ENCODE measurements around the gene SNX5. TPM values are rescaled to one million over a fixed set of nuclear protein-coding genes. Genes with fewer than 3 reads are reported as not detected.

Gene SNX5
- total and polyA plus RNA-seq, 2 of the 13 experiments (the other 11 are each of a cell fraction or from before 2014, with no cell fraction given) = 664 to 1,040 TPM

- TF ChIP-seq, protein P1, sequence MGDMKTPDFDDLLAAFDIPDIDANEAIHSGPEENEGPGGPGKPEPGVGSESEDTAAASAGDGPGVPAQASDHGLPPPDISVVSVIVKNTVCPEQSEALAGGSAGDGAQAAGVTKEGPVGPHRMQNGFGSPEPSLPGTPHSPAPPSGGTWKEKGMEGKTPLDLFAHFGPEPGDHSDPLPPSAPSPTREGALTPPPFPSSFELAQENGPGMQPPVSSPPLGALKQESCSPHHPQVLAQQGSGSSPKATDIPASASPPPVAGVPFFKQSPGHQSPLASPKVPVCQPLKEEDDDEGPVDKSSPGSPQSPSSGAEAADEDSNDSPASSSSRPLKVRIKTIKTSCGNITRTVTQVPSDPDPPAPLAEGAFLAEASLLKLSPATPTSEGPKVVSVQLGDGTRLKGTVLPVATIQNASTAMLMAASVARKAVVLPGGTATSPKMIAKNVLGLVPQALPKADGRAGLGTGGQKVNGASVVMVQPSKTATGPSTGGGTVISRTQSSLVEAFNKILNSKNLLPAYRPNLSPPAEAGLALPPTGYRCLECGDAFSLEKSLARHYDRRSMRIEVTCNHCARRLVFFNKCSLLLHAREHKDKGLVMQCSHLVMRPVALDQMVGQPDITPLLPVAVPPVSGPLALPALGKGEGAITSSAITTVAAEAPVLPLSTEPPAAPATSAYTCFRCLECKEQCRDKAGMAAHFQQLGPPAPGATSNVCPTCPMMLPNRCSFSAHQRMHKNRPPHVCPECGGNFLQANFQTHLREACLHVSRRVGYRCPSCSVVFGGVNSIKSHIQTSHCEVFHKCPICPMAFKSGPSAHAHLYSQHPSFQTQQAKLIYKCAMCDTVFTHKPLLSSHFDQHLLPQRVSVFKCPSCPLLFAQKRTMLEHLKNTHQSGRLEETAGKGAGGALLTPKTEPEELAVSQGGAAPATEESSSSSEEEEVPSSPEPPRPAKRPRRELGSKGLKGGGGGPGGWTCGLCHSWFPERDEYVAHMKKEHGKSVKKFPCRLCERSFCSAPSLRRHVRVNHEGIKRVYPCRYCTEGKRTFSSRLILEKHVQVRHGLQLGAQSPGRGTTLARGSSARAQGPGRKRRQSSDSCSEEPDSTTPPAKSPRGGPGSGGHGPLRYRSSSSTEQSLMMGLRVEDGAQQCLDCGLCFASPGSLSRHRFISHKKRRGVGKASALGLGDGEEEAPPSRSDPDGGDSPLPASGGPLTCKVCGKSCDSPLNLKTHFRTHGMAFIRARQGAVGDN (CRISPR knock-in tag; IDR thresholded peaks at IDR 0.05) = no peak
- TF ChIP-seq PRMT3 (CRISPR knock-in tag; IDR thresholded peaks at IDR 0.05; ENCODE audit: borderline replicate concordance, low read depth) (no peak), GABPB1 (CRISPR knock-in tag; IDR thresholded peaks at IDR 0.05) (no peak), TAF1 (CRISPR knock-in tag; IDR thresholded peaks at IDR 0.05) (peak; percentile 52), RBM39 (IDR thresholded peaks at IDR 0.05; ENCODE audit: low read depth, low read length, poor library complexity, severe bottlenecking) (no peak), MLX (CRISPR knock-in tag; IDR thresholded peaks at IDR 0.05) (0 out of 2 replicates have a peak, but pooled peaks have one; percentile 21), ZNF746 (CRISPR knock-in tag; IDR thresholded peaks at IDR 0.05) (no peak), RBFOX2 (IDR thresholded peaks at IDR 0.05; ENCODE audit: low read depth, low read length) (no peak), EZH2 (conservative IDR thresholded peaks at IDR 0.05; ENCODE audit: low read depth, low read length) (no peak), ZNF691 (CRISPR knock-in tag; IDR thresholded peaks at IDR 0.05; ENCODE audit: borderline replicate concordance, low read depth) (no peak), MEIS1 (CRISPR knock-in tag; IDR thresholded peaks at IDR 0.05; ENCODE audit: borderline replicate concordance) (no peak), ZFP36L1 (CRISPR knock-in tag; IDR thresholded peaks at IDR 0.05) (0 out of 2 replicates have a peak, but pooled peaks have one; percentile 39), BHLHE40 (IDR thresholded peaks at IDR 0.05; ENCODE audit: low read length) (no peak), RARG (CRISPR knock-in tag; IDR thresholded peaks at IDR 0.05; ENCODE audit: low read depth) (no peak), DMTF1 (CRISPR knock-in tag; IDR thresholded peaks at IDR 0.05) (no peak), DNMT1 (CRISPR knock-in tag; IDR thresholded peaks at IDR 0.05) (no peak), SRY (CRISPR knock-in tag; IDR thresholded peaks at IDR 0.05) (no peak)
- TF ChIP-seq, protein P2, sequence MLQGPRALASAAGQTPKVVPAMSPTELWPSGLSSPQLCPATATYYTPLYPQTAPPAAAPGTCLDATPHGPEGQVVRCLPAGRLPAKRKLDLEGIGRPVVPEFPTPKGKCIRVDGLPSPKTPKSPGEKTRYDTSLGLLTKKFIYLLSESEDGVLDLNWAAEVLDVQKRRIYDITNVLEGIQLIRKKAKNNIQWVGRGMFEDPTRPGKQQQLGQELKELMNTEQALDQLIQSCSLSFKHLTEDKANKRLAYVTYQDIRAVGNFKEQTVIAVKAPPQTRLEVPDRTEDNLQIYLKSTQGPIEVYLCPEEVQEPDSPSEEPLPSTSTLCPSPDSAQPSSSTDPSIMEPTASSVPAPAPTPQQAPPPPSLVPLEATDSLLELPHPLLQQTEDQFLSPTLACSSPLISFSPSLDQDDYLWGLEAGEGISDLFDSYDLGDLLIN (CRISPR knock-in tag; IDR thresholded peaks at IDR 0.05; ENCODE audit: borderline replicate concordance) = no peak
- TF ChIP-seq, protein P3, sequence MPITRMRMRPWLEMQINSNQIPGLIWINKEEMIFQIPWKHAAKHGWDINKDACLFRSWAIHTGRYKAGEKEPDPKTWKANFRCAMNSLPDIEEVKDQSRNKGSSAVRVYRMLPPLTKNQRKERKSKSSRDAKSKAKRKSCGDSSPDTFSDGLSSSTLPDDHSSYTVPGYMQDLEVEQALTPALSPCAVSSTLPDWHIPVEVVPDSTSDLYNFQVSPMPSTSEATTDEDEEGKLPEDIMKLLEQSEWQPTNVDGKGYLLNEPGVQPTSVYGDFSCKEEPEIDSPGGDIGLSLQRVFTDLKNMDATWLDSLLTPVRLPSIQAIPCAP (CRISPR knock-in tag; IDR thresholded peaks at IDR 0.05; ENCODE audit: low read depth) = no peak
Observed at GRCh38 chr20:17960927-17961586, 7.5 kb downstream of the SNX5 start (continued).
